ENCODE data around the gene SDSL.

The SDSL gene

DNA sequence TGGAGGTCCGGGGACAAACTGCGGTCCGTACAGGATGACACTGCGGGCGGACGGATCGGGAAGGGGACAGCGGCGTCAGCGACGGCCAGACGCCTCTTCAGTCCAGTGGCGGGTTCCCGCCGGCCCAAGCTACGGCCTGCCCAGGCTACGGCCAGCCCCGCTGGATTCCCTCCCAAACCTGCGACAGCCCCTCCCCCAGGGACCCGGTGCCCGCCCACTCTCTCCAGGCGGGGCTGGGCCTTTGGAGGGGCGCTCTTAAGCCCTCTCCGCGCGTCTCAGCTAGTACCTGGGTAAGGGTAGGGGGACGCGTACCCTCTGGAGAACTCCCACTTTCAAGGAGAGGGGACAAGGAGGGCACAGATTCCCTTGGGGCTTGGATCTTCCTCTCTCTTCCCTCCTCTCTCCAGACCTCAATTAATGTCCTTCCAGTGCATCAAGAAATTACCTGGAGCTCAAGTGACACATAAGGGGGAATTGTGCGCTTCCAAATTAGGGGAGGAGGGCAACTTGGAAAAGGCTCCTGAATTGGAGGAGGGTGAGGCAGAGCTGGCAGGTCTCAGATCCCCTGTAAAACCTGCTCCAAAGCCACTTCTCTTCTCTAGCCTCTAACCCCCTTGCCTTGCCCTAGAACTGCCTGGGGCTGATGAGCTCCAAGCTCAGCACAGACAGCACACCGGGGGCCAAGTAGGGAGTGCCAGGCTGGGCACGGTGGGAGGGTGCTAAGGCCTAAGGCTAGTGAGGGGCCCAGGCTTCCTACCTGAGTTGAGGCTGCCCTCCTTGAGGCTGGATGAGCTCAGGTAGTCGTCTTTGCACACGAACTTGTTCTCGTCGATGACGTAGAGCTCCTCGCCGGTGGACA lies 46.4 kb downstream of the SDSL start:
- no peak for DNase-seq (ENCODE audit: low spot score)

DNA sequence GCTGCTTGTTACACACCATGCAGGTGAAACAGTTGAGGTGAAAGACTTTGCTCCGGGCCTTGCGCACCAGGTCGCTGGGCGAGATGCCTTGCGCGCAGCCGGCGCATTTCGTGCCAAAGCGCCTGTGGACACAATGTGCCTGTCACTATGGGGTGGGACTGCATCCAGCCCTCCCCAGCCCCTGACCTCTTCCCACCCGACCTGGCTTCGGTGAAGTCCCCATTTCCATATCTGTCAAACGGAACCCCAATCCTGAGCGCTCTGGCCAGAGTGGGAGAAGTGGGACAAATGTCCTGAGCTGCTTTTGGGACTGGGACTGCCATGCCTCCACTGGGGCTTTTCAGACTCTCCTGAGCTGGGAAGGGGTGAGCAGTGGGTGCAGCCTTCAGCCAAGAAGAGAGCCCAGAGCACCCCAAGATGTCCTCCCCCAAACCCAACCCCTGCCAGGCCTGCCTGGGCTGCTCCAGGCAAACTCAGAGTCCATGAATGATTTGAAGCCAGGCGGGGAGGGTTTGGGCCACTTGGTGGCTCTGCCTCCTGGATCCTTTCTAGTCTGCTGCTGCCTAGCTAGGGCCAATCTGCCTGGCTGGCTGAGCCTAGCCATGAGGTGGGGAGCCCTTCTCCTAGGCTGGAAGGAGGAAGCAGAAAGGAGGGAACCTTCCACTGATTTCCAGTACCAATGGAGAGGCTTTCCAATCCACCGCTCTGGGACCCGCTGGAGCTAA lies 47.2 kb downstream of the SDSL start:
- DNase-seq (ENCODE audit: low spot score), result no peak

DNA sequence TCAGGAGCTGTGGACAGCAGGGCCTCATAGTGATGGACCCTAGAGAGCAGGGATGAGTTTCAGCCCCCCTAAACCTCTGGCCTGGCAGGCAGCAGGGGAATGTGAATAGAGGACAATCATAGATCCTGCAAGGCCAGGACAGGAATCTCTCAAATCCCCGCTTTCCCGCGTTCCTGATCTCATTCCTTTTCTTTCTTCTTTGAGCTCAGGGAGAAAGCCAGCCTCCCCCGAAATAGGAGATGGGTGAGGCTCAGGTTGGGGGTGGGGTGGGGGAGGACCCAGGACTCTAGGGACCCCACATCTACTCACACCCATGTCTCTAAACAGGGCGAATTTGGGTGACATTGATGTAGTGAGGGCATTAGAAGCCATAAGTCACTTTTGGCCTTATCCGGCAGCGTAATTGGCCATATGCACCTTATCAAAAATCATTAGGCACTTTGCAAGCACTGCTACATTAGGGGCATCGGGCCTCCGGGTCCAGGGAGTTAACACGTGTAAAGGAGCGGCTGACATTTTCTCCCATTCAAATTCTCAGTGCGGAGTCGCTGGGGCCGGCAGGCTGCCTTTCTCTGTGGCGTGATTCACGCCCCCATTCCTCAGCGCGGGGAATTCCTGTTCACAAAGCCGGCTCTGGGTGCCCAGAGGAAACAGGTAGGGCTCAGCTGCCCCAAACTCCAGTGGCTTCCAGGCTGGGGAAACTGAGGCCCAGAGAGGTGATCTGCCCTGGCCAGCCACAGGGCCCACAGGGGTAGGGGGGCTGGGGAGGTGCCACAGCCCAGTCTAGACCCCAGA lies 48.0 kb downstream of the SDSL start:
- DNase-seq (ENCODE audit: low spot score), result no peak

DNA sequence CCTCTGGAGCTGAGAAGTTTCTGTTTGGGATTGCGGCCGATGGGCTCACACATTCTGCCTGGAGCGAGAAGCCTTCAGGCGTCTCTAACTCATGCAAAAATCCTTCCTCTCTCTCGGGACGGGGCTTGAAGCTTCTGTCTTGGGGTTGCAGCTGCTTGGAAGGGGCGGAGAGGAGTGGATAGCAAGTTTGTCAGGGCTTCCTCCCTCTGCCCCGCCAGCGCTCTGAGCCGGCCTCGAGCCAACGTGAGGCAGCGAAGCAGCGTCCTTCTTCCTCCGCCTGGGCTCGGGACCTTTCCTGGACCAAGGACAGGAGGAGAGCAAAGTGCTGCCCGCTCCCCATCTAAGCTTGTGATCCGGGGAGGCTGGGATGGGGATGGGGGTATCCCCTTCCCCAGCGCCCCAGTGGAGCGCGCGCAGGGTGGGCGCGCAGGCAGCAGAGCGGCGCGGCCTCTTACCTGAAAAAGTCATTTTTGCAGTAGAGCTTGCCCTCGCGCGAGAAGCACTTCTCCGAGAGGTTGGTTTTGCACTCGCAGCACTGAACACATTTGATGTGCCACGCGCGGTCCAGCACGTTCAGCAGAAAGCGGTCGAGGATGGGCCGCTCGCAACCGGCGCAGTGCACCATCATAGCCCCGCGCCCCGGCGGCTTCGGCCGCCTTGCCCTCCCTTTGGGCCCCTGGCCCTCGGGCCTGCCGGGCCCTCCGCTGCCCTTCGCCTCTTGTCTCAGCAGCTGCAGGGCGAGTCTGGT lies 48.9 kb downstream of the SDSL start:
- DNase-seq (ENCODE audit: low spot score), result no peak

DNA sequence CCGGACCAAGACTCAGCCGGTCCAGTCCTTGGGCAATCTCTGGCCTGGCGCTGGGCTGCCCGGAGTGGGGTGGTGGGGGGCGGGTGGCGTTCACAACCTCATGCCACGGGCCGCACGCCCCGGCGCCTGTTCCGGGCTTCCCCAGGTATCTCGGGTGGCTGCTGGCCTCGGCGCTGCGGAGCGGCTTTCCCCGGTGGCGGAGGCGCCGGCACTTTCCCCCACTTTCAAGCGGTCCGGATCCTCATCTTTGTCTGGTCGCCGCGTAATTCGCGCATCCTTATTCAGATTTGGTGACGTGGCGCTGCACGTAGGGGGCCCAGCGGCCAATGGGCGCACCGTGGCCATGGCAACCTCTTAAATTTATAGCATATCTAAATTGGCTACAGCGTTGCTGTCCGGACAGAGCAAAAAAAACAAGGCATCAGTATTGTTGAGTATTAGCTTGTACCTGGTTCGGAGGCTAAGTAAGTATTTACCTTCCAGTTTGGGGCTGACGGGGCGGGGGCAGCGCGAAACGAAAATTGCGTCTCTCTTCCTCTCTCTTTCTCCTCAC lies 49.5 kb downstream of the SDSL start, which contains the start of gene LHX5:
LHX5 (minus strand) TSS at position 253 of the 553 bp plus-strand sequence. CDS start 373 bp downstream, outside the sequence.
- DNase-seq (ENCODE audit: low spot score), result no peak

DNA sequence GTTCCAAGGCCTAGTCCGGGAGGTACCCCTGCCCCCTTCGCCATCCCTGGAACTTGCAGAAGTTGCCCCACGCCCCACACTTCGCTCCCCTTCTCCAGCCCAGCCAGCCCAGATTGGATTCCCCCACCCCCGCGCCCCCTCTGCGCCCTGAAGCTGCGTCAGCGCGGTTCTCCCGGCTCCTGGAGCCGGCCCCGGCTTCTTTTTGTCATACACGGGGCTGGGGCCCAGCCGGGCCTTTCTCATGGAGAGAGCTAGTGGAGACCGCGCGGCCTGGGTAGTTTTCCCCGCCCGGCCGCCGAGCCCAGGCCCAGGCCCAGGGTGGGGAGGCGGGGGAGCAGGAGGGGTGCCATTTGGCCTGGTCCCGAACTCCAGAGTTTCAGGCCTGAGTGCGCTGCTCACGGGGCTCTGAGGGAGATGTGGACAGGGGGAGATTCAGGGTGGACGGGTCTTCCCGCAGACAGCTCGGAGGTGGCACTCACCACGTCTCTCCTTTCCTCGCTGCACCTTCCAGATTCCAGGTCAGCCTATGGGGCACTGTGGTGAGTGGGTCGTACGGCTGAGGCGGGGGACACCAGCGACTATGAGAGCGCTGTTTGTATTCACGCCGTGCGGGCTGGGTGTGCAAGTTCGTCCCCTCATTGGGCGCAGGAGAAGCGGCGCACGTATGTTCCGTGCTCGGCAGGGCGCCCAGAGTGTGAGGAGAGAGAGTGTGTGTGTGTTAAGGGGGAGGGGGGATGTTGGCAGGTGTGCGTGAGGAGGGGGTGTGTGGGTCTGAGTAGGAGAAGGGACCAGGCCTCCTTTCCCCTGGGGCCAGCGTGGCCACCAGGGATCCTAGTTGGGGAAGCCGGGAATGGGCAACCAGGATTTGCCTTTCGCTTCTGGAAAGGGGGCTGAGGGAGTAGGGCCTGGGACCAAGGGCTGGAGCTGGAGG lies 50.3 kb downstream of the SDSL start:
- no peak for DNase-seq (ENCODE audit: low spot score)

DNA sequence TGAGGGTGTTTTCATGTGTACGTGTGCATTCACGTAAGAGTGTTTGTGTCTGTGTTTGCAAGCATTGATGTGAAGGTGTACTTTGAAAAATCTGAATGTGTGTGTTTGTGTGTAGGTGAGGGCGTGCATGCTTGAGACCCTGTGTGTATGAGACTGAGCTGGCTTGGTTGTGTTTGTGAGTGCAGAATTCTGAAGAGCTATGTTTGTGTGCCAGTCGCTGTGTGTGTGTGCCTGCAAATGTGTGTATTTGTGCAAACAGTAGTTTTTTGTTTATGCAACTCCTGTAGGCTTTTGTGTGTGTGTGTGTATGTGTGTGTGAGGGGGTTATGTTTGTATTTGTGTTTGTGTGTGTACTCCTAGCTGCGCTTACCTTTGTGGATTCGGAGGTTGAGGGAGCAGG lies 51.2 kb downstream of the SDSL start:
- no peak for DNase-seq (ENCODE audit: low spot score)

DNA sequence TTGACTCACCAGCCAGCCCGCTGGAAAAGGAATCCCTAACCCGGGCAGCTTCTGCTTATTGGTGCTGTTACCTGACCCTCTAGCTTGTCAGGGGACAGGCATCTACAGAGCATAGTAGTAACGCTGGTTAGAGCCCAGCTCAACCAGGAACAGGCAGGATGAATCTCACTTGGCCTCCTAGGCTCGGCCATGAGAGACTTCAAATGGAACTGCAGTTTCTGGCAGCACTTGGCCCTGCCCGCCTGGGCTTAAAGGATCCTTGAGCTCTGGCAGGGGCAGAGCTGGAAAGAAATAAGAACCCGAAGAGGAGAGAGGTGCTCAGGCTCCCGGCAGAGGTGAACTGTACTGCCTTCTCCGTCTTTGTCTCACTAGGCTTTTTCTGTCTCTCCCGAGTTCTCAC lies 51.8 kb downstream of the SDSL start:
- no peak for DNase-seq (ENCODE audit: low spot score)

DNA sequence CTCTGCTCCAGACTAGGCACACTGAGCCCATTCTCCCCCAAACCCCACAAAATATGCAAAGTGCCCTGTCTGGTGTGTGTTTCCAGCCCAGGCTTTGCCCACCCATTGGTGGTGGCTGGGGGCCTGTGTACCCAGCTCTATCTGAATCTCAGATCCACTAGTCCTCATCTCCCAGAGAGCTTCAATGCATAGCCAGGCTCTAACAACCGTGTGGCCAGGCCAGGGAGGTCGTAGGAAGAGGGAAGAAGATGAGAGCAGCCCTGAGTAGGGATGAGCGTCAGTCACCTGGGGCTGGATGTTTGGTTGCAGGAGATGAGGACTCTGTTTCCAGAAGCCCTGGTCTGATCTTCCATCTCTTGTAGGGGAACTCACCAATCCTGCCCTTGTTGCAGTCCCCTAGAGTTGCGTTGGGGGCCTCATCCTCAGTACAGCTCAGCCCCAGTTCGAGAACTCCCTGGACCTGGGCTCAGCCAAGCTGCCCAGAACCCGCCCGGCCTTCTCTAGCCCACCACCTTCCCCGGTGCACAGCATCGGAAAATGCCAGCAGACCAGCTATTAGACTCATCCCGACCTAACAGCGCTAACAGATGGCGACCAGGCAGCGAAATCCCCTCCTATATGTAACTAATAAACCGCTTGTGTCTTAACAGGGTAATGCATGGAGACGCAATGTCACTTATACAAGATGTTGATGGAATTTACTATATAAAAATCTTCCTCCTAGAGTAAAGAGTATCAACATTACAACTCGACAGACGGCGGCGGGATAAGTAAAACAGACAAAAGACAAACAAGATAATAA lies 52.7 kb downstream of the SDSL start:
- DNase-seq (ENCODE audit: low spot score), result no peak

DNA sequence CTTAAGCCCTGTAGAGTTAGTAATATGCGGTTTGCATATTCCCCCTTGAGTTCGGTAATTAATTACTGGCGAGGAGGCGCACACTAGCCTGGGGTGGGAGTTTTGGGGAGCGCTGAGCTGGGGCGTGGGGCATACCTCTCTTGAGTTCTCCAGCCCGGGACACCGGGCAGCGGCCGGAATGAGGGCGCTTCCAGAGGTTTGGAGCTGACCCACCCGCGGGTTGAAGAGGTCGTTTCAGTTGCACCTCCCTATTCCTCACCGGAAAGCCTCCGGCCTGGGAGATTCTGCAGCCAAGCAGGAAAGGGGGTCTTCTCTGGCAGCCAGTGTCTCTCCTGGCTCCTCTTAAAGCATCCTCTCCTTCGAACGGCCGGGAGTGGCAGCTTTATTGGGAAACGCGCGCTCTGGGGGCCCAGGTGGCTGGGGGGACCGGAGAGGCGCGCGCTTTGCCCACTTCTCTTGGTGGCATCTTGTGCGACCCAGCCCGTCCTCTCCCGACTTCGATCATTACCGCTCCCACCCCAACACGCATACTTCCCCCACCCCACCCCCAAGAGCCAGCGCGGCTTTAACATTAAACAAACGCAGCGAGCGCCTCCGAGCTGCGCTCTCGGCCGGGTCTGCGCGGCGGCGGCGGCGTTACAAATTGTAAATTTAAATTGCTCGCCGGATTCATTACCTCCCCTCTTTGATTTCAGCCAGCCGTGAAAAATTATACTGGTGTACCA lies 53.4 kb downstream of the SDSL start:
- no peak for DNase-seq (ENCODE audit: low spot score)

DNA sequence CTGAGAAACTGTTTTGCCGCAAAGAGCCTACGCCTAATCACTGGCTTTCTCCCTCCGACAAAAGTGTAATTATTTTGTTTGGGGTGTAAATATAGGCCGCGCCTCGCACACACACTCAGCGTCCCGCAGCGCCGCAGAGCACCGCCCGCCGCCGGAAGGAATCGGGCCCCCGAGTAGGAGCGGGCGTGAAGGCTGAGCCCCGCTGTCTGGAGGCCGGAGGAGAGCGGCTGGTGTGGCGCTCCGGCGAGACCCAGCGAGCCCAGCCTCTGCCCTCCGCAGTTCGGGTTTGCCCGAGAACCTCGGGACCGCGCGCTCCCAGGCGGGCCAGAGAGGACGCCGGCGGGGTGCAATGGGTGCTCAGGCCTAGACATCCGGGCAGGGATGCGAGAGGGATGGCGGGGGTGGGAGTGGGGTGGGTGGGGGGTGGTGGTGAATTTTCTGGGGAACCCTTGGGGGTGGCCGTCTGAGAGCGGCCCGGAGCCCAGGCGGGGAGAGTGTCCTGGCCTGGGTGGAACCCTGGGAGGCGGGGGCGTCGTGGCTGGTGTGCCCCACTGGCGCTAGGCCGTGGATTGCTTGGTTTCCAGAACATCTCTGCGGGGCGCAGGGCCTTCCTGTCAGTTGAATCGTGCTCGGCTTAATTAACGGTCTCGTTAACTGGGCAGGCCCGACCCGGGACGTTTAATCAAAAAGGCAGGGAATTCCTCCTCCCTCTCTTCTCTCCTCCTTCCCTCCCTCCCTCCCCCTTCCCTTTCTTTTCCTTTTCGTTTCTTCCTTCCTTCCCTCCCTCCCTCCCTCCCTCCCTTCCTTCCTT lies 54.2 kb downstream of the SDSL start:
- DNase-seq (ENCODE audit: low spot score), result no peak

DNA sequence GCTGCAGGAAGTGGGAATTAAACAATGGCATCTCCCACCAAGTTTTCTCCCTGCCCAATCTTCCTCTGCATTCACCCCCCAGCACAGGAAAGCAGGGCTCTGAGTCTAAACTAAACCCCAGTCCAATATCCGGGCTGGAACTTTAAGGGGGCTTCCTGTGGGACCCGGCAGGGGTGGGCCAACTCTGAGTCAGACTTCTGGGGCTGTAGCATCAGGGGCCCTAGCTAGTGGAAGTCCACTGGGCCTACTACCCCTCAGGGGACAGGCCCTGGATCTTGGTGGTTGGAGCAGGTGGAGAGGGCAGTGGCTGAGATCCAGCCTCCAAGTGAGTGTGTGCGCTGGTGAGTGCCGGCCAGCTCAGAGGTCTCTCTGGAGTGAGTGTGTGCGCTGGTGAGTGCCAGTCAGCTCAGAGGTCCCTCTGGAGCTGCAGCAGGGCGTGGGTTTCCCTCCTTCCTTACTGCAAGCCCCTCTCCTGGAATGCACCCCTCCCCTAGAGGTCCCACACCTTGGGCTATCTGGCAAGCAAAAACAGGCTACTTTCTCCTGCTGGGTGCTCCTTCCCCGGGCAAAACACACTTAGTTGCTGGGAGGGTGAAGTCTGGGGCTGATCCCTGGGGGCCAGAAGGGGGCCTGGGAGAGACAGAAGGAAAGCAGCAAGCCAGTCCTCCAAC lies 55.1 kb downstream of the SDSL start:
- DNase-seq (ENCODE audit: low spot score), result no peak

DNA sequence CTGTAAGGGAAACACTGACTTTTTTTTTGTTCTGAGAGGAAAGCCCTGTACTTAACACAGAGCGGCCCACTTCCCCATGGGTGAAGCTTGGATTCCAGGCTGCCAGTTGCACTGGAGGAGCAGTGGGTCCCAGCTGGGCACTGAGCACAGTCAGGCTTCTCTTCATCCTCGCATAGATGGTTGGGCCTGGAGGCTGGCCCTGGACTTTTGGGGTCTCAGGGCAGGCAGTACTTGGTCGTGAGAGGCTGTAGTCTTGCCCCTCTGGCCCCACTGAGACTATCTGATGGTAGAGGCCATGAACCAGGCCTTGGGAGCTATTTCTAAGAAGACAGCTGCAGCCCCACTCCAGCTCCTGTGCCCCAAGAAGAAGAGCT lies 55.6 kb downstream of the SDSL start:
- DNase-seq (ENCODE audit: low spot score), result no peak

DNA sequence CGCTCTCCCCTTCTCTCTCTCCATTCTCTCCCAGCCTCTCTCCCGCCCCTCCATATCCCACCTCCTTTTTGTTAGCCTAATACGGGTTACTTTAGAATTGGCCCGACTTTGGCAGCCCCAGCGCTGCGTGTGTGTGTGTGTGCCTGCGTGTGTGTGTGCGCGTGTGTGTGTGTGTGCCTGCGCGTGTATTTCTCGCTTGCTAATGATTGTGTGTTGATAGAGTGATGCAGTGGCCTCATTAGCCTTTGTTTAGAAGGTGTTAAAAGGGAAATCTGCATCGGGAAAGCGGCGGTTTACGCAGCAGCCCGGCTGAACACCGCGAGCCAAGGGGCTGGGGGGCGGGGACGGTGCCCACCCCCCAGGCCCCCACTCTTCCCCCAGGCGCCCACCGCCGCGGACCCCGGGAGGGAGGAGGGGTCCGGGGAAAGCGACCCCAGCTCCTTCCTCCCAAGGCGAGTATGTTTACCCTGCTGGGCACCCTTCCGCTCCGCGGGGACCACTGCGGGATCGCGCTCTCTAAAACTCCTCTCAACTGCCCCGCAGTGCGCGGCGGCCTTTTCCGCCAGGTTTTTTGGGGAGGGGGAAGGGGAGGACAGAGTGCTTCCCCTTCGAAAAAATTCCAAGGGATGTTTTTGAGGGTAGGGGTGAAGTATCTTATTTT lies 56.3 kb downstream of the SDSL start:
- DNase-seq (ENCODE audit: low spot score), result no peak

DNA sequence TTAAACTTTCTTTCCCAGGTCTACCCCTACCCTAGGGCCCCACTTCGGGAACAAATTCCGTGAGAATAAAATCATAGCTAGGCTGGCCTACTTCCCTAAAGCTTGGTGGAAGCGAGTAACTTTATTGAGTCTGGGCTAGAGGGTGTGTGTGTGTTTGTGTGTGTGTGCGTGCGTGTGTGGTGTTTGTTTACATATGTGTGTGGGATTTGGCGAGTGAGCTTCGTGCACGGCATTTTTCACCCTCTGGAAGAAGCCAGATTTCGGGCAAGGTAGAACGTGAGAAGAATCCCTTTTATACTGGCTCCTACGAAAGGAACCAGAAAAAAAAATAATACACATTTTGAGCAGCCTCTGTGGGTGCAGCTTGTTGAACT lies 57.0 kb downstream of the SDSL start:
- DNase-seq (ENCODE audit: low spot score), result no peak

DNA sequence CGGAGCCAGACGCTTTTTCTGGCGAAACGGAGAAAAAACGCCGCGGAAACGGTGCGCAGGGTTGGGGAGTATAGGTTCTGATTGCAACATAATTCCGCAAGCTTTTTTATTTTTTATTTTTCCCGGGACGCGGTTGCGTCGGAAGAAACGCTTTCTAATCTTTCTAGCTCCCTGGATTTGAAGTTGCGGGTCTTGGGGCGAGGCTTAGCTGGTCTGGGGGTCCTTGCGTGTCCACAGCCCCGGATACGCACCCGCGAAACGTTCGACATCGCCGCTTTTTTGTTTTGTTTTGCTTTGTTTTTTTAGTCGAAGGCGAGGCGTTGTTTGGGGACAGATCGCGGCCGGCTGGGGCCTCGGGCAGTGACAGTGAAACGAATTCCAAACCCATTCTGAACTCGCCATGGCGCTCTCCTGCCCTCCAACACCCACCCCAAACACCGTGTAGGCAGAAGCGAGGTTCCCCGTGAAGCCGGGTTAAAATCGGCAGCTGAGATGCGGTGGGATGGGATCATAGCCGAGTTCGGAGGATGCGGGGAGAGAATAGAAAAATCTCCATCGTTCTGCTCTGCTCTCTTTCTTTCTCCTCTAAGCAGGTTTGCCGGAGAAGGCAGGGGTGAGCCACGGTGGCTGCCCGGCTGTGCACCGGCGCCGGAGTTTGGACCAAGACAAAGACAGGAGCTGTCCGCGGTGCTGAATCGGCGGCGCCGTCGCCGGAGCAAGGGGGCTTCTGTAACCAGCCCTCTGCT lies 57.6 kb downstream of the SDSL start:
- DNase-seq (ENCODE audit: low spot score), result no peak
